ENCODE data around the gene NBPF3. TPM values are rescaled to one million over a fixed set of nuclear protein-coding genes. Genes with fewer than 3 reads are reported as not detected.

Gene NBPF3
- total RNA-seq, 4 donors from 2014 or later: 2.3 to 80.2 (median 10.9) TPM

DNA sequence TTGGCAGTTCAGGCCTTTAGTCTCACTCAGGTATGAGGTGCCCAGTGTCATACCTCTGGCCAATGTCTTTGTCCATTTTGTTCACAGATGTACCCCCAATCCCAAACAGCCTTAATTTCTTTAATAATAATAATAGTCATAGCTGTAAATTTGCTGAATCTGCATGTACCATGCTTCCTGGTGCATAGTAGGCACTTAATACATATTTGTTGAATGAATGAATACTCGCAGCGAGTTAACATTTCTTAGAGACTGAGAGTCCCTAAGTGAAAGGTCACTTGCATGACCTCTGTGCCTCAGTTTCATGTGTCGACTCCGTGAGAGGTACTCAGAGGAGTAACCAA lies 81.8 kb downstream of the NBPF3 start:
- WGBS, 2 donors (ENCODE audit: low coverage in 1 of 2): 84% methylated on average over 4 of the region's 4 CpGs; no CpG with 5 or more reads in 1 of the 2 donors
- intact Hi-C loops (cut with DNase I; ENCODE audit: low total_unique reads) (no loop called here), in situ Hi-C loops (cut with MboI; ENCODE audit: low pct_ligation_motif_present in 1 of 4, low pct_unique_long_range_greater_than_20kb in 1 of 4, low sequenced_read_pairs in 3 of 4) (loop anchor here in 3 of 4 donors (25.0 kb wide), 1 partner anchor 141 kb away; the partner anchor contains the start of gene RAP1GAP (in 3 of the 3))
- Histone ChIP-seq H3K27ac (no peak overlapping the region), H3K36me3 (no peaks in the 10 kb centered on the region), H3K27me3 (no peaks in the 10 kb centered on the region), H3K4me3 (no peak overlapping the region), H3K9me3 (no peaks in the 10 kb centered on the region), H3K4me1 (peaks cover 0 to 3% (median 0%) of the 10 kb centered on the region in 4 donors)
- DNase-seq: no peak
- TF ChIP-seq POLR2A (IDR thresholded peaks at IDR 0.05) (no peak), EP300 (IDR thresholded peaks at IDR 0.05; ENCODE audit: low read depth) (no peak), POLR2AphosphoS5 (IDR thresholded peaks at IDR 0.05) (no peak)
- TF ChIP-seq, protein P1, sequence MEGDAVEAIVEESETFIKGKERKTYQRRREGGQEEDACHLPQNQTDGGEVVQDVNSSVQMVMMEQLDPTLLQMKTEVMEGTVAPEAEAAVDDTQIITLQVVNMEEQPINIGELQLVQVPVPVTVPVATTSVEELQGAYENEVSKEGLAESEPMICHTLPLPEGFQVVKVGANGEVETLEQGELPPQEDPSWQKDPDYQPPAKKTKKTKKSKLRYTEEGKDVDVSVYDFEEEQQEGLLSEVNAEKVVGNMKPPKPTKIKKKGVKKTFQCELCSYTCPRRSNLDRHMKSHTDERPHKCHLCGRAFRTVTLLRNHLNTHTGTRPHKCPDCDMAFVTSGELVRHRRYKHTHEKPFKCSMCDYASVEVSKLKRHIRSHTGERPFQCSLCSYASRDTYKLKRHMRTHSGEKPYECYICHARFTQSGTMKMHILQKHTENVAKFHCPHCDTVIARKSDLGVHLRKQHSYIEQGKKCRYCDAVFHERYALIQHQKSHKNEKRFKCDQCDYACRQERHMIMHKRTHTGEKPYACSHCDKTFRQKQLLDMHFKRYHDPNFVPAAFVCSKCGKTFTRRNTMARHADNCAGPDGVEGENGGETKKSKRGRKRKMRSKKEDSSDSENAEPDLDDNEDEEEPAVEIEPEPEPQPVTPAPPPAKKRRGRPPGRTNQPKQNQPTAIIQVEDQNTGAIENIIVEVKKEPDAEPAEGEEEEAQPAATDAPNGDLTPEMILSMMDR (IDR thresholded peaks at IDR 0.05): no peak

DNA sequence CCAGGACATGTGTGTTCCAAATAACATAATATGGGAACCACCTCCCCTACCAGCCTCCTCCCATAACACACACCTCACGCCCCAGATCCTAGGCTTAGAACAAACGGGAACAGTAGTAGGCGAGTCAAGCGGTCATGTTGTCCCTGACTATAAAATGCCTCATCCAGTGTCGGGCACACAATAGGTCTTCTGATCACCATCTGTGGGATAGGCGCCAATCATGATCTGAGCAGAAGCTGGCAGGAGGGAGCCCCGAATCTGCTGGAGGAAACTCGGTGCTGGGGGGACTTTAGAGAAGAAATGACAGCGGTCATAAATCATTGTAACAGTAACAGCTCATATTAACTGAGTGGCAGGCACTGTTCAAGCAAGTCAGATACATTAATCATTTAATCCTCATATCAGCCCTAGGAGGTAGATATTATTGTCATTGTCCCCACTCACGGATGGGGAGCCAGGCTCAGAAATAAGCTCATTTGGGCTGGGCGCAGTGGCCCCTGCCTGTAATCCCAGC lies 82.6 kb downstream of the NBPF3 start:
- Histone ChIP-seq H3K9me3 (no peaks in the 10 kb centered on the region), H3K4me3 (no peak overlapping the region), H3K36me3 (no peaks in the 10 kb centered on the region), H3K27ac (no peak overlapping the region), H3K4me1 (peaks cover 0 to 3% (median 0%) of the 10 kb centered on the region in 4 donors), H3K27me3 (no peaks in the 10 kb centered on the region)
- no peak for DNase-seq
- intact Hi-C loops (cut with DNase I; ENCODE audit: low total_unique reads): no loop called here
- in situ Hi-C loops (cut with MboI; ENCODE audit: low pct_ligation_motif_present in 1 of 4, low pct_unique_long_range_greater_than_20kb in 1 of 4, low sequenced_read_pairs in 3 of 4): loop anchor here in 3 of 4 donors (25.0 kb wide), 1 partner anchor 140 kb away; the partner anchor contains the start of gene RAP1GAP (in 3 of the 3)
- no peak for TF ChIP-seq EP300 (IDR thresholded peaks at IDR 0.05; ENCODE audit: low read depth)
- TF ChIP-seq, protein P1 (IDR thresholded peaks at IDR 0.05): no peak
- TF ChIP-seq POLR2AphosphoS5 (IDR thresholded peaks at IDR 0.05): no peak
- TF ChIP-seq POLR2A (IDR thresholded peaks at IDR 0.05): no peak
- WGBS, 2 donors (ENCODE audit: low coverage in 1 of 2): 76 to 83% methylated on average over 6 to 11 of the region's 11 CpGs

DNA sequence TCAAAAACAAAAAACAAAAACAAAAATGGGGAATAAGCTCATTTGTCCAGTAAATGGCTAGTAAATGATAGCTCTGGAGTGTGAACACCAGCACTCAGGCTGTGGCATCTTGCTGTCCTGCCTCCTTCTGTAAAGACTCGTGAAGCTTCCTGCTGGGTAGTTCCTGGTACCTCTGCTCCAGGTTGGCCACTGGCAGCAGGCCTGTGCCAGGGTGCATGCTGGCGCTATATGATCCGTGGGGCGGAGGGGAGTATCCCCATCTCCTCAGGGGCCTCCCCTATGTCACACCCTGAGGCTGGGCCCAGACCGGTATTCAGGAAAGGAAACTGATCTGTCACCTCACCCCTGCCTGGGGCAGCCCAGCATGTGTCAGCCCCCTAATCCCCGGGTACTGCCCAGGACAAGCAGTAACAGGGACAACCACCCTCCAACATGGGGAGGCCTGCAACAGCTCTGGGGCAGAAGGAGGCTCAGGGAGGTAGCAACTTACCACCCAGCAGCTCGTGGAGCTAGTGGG lies 83.4 kb downstream of the NBPF3 start:
- in situ Hi-C loops (cut with MboI; ENCODE audit: low pct_ligation_motif_present in 1 of 4, low pct_unique_long_range_greater_than_20kb in 1 of 4, low sequenced_read_pairs in 3 of 4) (loop anchor here in 3 of 4 donors (25.0 kb wide), 1 partner anchor 139 kb away; the partner anchor contains the start of gene RAP1GAP (in 3 of the 3)), intact Hi-C loops (cut with DNase I; ENCODE audit: low total_unique reads) (no loop called here)
- no peak overlapping the region for H3K27ac ChIP-seq
- 80% methylated on average over 1 to 5 of the region's 7 CpGs for WGBS, 2 donors (ENCODE audit: low coverage in 1 of 2)
- TF ChIP-seq POLR2AphosphoS5 (IDR thresholded peaks at IDR 0.05) (no peak), POLR2A (IDR thresholded peaks at IDR 0.05) (no peak), EP300 (IDR thresholded peaks at IDR 0.05; ENCODE audit: low read depth) (no peak)
- TF ChIP-seq, protein P1 (IDR thresholded peaks at IDR 0.05): no peak
- no peaks in the 10 kb centered on the region for H3K9me3 ChIP-seq
- H3K4me3 ChIP-seq: no peak overlapping the region
- H3K4me1 ChIP-seq: no peaks in the 10 kb centered on the region
- H3K27me3 ChIP-seq: no peaks in the 10 kb centered on the region
- DNase-seq: no peak
- no peaks in the 10 kb centered on the region for H3K36me3 ChIP-seq

DNA sequence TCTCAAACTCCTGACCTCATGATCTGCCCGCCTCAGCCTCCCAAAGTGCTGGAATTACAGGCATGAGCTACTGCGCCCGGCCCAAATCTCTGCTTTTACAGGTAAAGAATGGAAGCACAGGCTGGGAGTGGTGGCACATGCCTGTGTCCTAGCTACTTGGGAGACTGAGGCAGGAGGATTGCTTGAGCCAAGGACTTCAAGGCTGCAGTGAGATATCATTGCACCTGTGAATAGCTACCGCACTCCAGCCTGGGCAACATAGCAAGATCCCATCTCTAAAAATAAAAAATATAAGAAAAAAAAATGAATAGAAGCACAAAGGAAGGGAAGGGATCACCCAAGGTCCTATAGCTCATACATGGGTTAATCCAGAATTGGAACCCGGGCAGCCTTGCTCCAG lies 84.3 kb downstream of the NBPF3 start:
- in situ Hi-C loops (cut with MboI; ENCODE audit: low pct_ligation_motif_present in 1 of 4, low pct_unique_long_range_greater_than_20kb in 1 of 4, low sequenced_read_pairs in 3 of 4) (loop anchor here in 3 of 4 donors (25.0 kb wide), 1 partner anchor 138 kb away; the partner anchor contains the start of gene RAP1GAP (in 3 of the 3)), intact Hi-C loops (cut with DNase I; ENCODE audit: low total_unique reads) (no loop called here)
- TF ChIP-seq, protein P1 (IDR thresholded peaks at IDR 0.05): no peak
- TF ChIP-seq EP300 (IDR thresholded peaks at IDR 0.05; ENCODE audit: low read depth) (no peak), POLR2AphosphoS5 (IDR thresholded peaks at IDR 0.05) (no peak), POLR2A (IDR thresholded peaks at IDR 0.05) (no peak)
- Histone ChIP-seq H3K4me1 (no peaks in the 10 kb centered on the region), H3K36me3 (no peaks in the 10 kb centered on the region), H3K4me3 (no peak overlapping the region), H3K9me3 (no peaks in the 10 kb centered on the region), H3K27me3 (no peaks in the 10 kb centered on the region), H3K27ac (no peak overlapping the region)
- 50 to 79% methylated on average over 2 to 5 of the region's 5 CpGs for WGBS, 2 donors (ENCODE audit: low coverage in 1 of 2)
- DNase-seq: no peak
